Suprapubic skin (tissue), 4 donors: ENCODE results near the gene RPL5. TPM values are rescaled to one million over a fixed set of nuclear protein-coding genes. Genes with fewer than 3 reads are reported as not detected.

Experiments
- DNase-seq, 2 donors: peaks; one replicate each; pipeline ENCODE4 v3.0.0-alpha.2; 2019; ENCODE audit warnings: low spot score in 2 of 2
- H3K27ac ChIP-seq: fragments of 200-600 bp; sonication (generic); one replicate; pipeline ENCODE4 v1.5.1; 2019
- H3K27me3 ChIP-seq: fragments of 200-600 bp; sonication (generic); one replicate; pipeline ENCODE4 v1.5.1; 2019
- H3K36me3 ChIP-seq: fragments of 200-600 bp; sonication (generic); one replicate; pipeline ENCODE4 v1.5.1; 2019
- H3K4me1 ChIP-seq: fragments of 200-600 bp; sonication (generic); one replicate; pipeline ENCODE4 v1.5.1; 2019
- H3K4me3 ChIP-seq: fragments of 200-600 bp; sonication (generic); one replicate; pipeline ENCODE4 v1.5.1; 2019; ENCODE audit warnings: mild to moderate bottlenecking
- H3K9me3 ChIP-seq: fragments of 200-600 bp; sonication (generic); one replicate; pipeline ENCODE4 v1.5.1; 2019
- CTCF ChIP-seq, 2 donors: fragments of 200-600 bp in 1 of 2; fragments of 450-650 bp in 1 of 2; sonication (generic) in 1 of 2; IDR thresholded peaks; one replicate each; pipeline ENCODE4 v1.5.1; 2016 to 2019; ENCODE audit warnings: antibody characterized with exemption in 2 of 2, mild to moderate bottlenecking in 1 of 2, moderate library complexity in 1 of 2
- EP300 ChIP-seq: sonication (generic); formaldehyde crosslinking; IDR thresholded peaks from one replicate; pipeline ENCODE4 v1.6.1; 2017; ENCODE audit warnings: antibody characterized with exemption
- POLR2A ChIP-seq, 2 donors: fragments of 450-650 bp; IDR thresholded peaks; one replicate each; pipeline ENCODE4 v1.6.1; 2017; ENCODE audit warnings: antibody characterized with exemption in 2 of 2, mild to moderate bottlenecking in 2 of 2, moderate library complexity in 2 of 2
- POLR2AphosphoS5 ChIP-seq, 3 donors: sonication (generic); formaldehyde crosslinking; IDR thresholded peaks; one replicate each; pipeline ENCODE4 v1.6.1; 2017; ENCODE audit warnings: antibody characterized with exemption in 3 of 3
- WGBS: methylation state at CpG from one replicate; pipeline ENCODE4 v1.1.5; 2018; 5-methylcytosine and 5-hydroxymethylcytosine counted together
- total RNA-seq, 4 donors: library from RNA; depleted of rRNA; stranded (reverse); fragments of >200 nt; gene quantifications; one replicate each; pipeline ENCODE4 v1.1.0, GENCODE V29; 2016

Gene RPL5
- total RNA-seq, 4 donors from 2014 or later: 1,150 to 1,809 (median 1,593) TPM

DNA sequence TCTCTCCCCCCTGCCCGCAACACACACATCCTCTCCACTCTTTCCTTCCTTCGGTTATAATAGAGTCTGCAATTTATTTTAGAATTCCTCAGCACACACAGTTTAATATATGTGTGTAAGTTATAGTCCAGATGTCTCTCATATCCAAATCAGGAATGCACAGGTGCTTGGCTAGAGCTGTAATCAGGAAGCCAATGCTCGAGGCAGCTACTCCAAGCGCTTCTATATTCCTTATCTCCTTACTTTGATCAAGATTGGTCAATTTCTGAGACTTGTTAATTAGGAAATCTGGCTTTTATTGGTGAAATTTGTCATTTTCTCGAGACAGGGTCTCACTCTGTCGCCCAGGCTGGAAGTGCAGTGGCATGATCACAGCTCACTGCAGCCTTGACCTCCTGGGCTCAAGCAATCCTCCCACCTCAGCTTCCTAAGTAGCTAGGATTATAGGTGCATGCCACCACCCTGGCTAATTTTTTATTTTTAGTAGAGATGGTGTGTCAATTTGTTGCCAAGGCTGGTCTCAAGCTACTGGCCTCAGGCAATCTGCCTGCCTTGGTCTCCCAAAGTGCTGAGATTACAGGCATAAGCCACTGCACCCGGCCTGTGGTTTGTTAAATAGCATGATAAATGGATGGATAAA, 27.7 kb downstream of the RPL5 start:
- Histone ChIP-seq H3K36me3 (no peaks in the 10 kb centered on the region), H3K4me3 (peak overlapping the region; percentile 7), H3K9me3 (no peaks in the 10 kb centered on the region), H3K27me3 (no peaks in the 10 kb centered on the region), H3K4me1 (peaks cover 3% of the 10 kb centered on the region), H3K27ac (no peak overlapping the region)
- TF ChIP-seq POLR2AphosphoS5 (IDR thresholded peaks at IDR 0.05): no peak
- no peak for TF ChIP-seq POLR2A (IDR thresholded peaks at IDR 0.05)
- TF ChIP-seq EP300: no peak
- TF ChIP-seq CTCF (IDR thresholded peaks at IDR 0.05): no peak
- DNase-seq: no peak
- WGBS: 43% methylated on average over 7 of the region's 7 CpGs

DNA sequence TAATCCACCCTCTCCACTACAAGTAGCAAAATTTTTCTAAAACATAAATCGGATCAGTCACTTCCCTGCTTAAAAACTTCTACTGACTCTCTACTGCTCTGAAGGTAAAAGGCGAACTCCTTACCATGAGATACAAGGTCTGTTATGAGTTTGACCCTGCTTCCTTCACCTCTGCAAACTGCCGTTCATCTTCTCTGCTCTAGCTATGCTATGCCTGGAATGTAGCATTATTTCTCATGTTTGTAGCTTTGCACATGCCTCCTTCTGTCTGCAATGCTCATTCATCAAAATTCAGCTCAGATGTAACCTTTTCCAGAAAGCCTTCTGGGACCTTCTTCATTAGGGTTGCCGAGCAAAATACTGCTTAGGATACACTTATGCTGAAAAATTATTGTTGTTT, 30.8 kb downstream of the RPL5 start:
- TF ChIP-seq POLR2AphosphoS5 (IDR thresholded peaks at IDR 0.05) (no peak), CTCF (IDR thresholded peaks at IDR 0.05) (no peak)
- Histone ChIP-seq H3K4me1 (peaks cover 3% of the 10 kb centered on the region), H3K4me3 (no peak overlapping the region), H3K27me3 (no peaks in the 10 kb centered on the region), H3K9me3 (no peaks in the 10 kb centered on the region), H3K36me3 (no peaks in the 10 kb centered on the region), H3K27ac (no peak overlapping the region)
- WGBS: 77% methylated on average over 4 of the region's 4 CpGs
- no peak for DNase-seq

- DNase-seq: no peak
- Histone ChIP-seq H3K4me1 (peaks cover under 1% of the 10 kb centered on the region), H3K36me3 (no peaks in the 10 kb centered on the region), H3K4me3 (no peak overlapping the region), H3K27ac (no peak overlapping the region), H3K9me3 (no peaks in the 10 kb centered on the region), H3K27me3 (no peaks in the 10 kb centered on the region)
- TF ChIP-seq EP300: no peak
These were observed 32.3 kb downstream of the RPL5 start for GRCh38 chr1:92864131-92864530.

DNA sequence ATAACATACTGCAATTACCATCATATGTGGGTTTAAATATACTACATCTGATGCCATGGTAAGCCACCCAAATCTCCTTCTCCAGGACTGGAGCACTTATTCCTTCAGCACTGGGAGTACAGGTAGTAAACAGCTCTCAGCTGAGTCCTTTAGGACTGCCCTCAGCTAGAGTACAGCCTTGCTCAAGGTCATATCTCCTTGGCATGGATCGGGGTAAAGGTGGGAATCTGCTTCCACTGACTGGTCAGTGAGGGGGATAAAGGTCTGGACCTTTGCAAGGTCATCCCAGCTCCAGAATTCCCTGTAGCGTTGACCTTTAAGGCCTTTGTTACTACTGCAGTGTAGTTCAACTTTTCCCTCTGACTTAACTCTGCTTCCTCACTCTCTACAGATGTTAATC, 38.8 kb downstream of the RPL5 start:
- Histone ChIP-seq H3K9me3 (no peaks in the 10 kb centered on the region), H3K4me3 (no peak overlapping the region), H3K27me3 (no peaks in the 10 kb centered on the region), H3K36me3 (no peaks in the 10 kb centered on the region), H3K27ac (no peak overlapping the region), H3K4me1 (no peaks in the 10 kb centered on the region)
- TF ChIP-seq CTCF (IDR thresholded peaks at IDR 0.05) (no peak), POLR2AphosphoS5 (IDR thresholded peaks at IDR 0.05) (no peak), EP300 (no peak), POLR2A (IDR thresholded peaks at IDR 0.05) (no peak)
- no peak for DNase-seq
- WGBS: 88% methylated on average over 2 of the region's 2 CpGs

DNA sequence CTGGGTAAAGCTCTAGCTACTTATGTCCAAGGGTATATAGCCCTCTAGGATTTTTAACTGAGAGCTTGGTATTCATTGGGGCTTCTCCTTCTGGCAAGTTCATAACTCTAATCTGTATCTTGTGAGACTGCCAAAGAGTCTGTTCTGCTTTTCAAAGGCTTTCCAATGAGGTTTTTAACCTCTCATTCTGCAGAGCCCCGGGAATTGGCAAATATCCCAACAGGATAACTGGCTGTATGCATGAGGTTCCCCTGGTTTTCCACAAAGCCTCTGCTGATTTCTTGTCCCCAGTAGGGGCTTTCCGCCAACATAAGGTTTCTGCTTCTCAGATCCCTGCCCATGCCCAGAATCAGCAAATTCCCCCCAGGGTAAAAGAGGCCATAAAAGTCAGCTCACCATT, 40.9 kb downstream of the RPL5 start:
- Histone ChIP-seq H3K4me1 (peaks cover 2% of the 10 kb centered on the region), H3K9me3 (no peaks in the 10 kb centered on the region), H3K27me3 (no peaks in the 10 kb centered on the region), H3K4me3 (no peak overlapping the region), H3K36me3 (no peaks in the 10 kb centered on the region), H3K27ac (no peak overlapping the region)
- no peak for TF ChIP-seq EP300
- TF ChIP-seq POLR2AphosphoS5 (IDR thresholded peaks at IDR 0.05): no peak
- TF ChIP-seq CTCF (IDR thresholded peaks at IDR 0.05): no peak
- TF ChIP-seq POLR2A (IDR thresholded peaks at IDR 0.05): no peak
- WGBS: 73% methylated on average over 2 of the region's 2 CpGs
- no peak for DNase-seq

DNA sequence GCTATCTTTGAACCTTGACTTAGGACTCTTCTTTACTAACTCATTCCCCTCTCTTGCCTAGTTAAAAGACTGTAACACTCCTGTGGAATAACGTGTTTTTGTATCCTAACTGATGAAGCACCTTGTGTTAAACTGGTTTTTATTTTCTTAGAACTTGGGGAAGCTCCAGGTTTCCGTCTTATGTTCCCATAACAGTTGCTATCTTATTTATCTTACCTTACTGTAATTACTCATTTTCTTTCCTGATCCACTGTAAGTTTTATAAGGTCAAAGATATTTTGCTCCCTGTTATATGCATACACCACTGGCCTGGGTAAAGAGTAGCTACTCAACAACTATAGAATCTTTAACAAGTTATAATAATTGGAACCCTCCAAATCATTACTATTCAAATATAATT, 43.1 kb downstream of the RPL5 start:
- WGBS: 65% methylated on average over 2 of the region's 2 CpGs
- no peaks in the 10 kb centered on the region for H3K9me3 ChIP-seq
- H3K27ac ChIP-seq: no peak overlapping the region
- H3K4me1 ChIP-seq: peaks cover 4% of the 10 kb centered on the region
- no peak overlapping the region for H3K4me3 ChIP-seq
- no peak for DNase-seq
- H3K27me3 ChIP-seq: no peaks in the 10 kb centered on the region
- no peak for TF ChIP-seq POLR2A (IDR thresholded peaks at IDR 0.05)
- no peak for TF ChIP-seq POLR2AphosphoS5 (IDR thresholded peaks at IDR 0.05)
- TF ChIP-seq CTCF (IDR thresholded peaks at IDR 0.05): no peak
- no peaks in the 10 kb centered on the region for H3K36me3 ChIP-seq
